GM19463 (cell line): ENCODE results near the gene RSPH3.

Source experiments
- ATAC-seq: cut with Tn5 transposase; IDR thresholded peaks from one replicate; pipeline ENCODE4 v1.9.1; 2021; ENCODE audit warnings: mild to moderate bottlenecking, moderate library complexity; ENCODE audit not compliant: unreplicated experiment

The RSPH3 gene

GRCh38 chr6:158938811-158939254 lies 61.2 kb downstream of the RSPH3 start:
- ATAC-seq, result no peak

- ATAC-seq, result no peak
Measured at GRCh38 chr6:158938220-158938619, 61.8 kb downstream of the RSPH3 start.

- no peak for ATAC-seq
Measured at GRCh38 chr6:158934157-158934556, 65.8 kb downstream of the RSPH3 start.

- no peak for ATAC-seq
Measured at GRCh38 chr6:158933079-158933595, 66.9 kb downstream of the RSPH3 start.

GRCh38 chr6:158928068-158928467 lies 71.9 kb downstream of the RSPH3 start:
- ATAC-seq, result no peak

GRCh38 chr6:158926414-158926813 lies 73.6 kb downstream of the RSPH3 start:
- no peak for ATAC-seq

- no peak for ATAC-seq
Measured at GRCh38 chr6:158924499-158925455, 75.2 kb downstream of the RSPH3 start.

- ATAC-seq, result no peak
Measured at GRCh38 chr6:158923805-158924498, 76.0 kb downstream of the RSPH3 start.
